CMK (cell line): ENCODE results near the gene HEXD.

Source experiments
- DNase-seq: peaks from one replicate; pipeline ENCODE4 v3.0.0-alpha.2; 2010; ENCODE audit warnings: low read depth

Gene HEXD

GRCh38 chr17:82415336-82415735 lies 2.8 kb upstream of the HEXD start:
- DNase-seq, result no peak

- no peak for DNase-seq
Observed at GRCh38 chr17:82415786-82416185, 2.4 kb upstream of the HEXD start.

- no peak for DNase-seq
Observed at GRCh38 chr17:82416264-82416663, 1.9 kb upstream of the HEXD start.

GRCh38 chr17:82416771-82417170 lies 1.4 kb upstream of the HEXD start:
- no peak for DNase-seq

GRCh38 chr17:82419540-82419939 lies 1.4 kb downstream of the HEXD start:
- DNase-seq, result no peak

GRCh38 chr17:82424001-82424862 lies 6.1 kb downstream of the HEXD start:
- no peak for DNase-seq

GRCh38 chr17:82424863-82425159 lies 6.7 kb downstream of the HEXD start:
- no peak for DNase-seq

- DNase-seq, result no peak
Observed at GRCh38 chr17:82428546-82428945, 10.4 kb downstream of the HEXD start.

GRCh38 chr17:82429824-82430223 lies 11.7 kb downstream of the HEXD start:
- no peak for DNase-seq

- DNase-seq, result no peak
Observed at GRCh38 chr17:82432017-82432416, 13.9 kb downstream of the HEXD start.

GRCh38 chr17:82433560-82434215 lies 15.5 kb downstream of the HEXD start:
- no peak for DNase-seq

GRCh38 chr17:82434216-82434565 lies 16.0 kb downstream of the HEXD start:
- DNase-seq, result no peak

- no peak for DNase-seq
Observed at GRCh38 chr17:82435103-82435502, 17.0 kb downstream of the HEXD start.

- DNase-seq, result no peak
Observed at GRCh38 chr17:82435601-82436583, 17.7 kb downstream of the HEXD start.

- DNase-seq, result no peak
Observed at GRCh38 chr17:82436601-82437324, 18.6 kb downstream of the HEXD start.

- no peak for DNase-seq
Observed at GRCh38 chr17:82437325-82437668, 19.1 kb downstream of the HEXD start.

GRCh38 chr17:82438401-82439193 lies 20.4 kb downstream of the HEXD start:
- DNase-seq, result no peak

GRCh38 chr17:82439194-82439828 lies 21.2 kb downstream of the HEXD start:
- DNase-seq, result no peak

- DNase-seq, result no peak
Observed at GRCh38 chr17:82439829-82440365, 21.8 kb downstream of the HEXD start.

GRCh38 chr17:82440469-82440981 lies 22.4 kb downstream of the HEXD start:
- DNase-seq, result no peak
